OCI-LY7 (cell line): ENCODE data around the gene SPSB3. TPM values are rescaled to one million over a fixed set of nuclear protein-coding genes. Genes with fewer than 3 reads are reported as not detected.

Experiments
- BruUV-seq: library from RNA; stranded (reverse); fragments of 400-500 nt; replicated peaks from 2 replicates; lab custom pipeline; 2021; lab: Mats Ljungman, UMichigan
- CTCF ChIA-PET: fragments of 300-600 bp; sonication (Branson Sonifier 250); formaldehyde crosslinking; loops from one replicate; lab custom pipeline; 2022; ENCODE audit warnings: antibody characterized with exemption; ENCODE audit not compliant: unreplicated experiment; lab: Charles Lee
- POLR2A ChIA-PET: fragments of 300-600 bp; sonication (Branson Sonifier 250); formaldehyde crosslinking; loops from one replicate; lab custom pipeline; 2022; ENCODE audit warnings: antibody characterized with exemption; lab: Charles Lee
- DNase-seq: peaks from one replicate; pipeline ENCODE4 v3.0.0-alpha.2; 2015; ENCODE audit warnings: low spot score
- H2AFZ ChIP-seq: fragments of 200-600 bp; sonication (generic), shearing (Covaris generic); 2 replicates; pipeline ENCODE4 v1.6.1; 2014; ENCODE audit warnings: mild to moderate bottlenecking, antibody characterized with exemption, low read length, moderate library complexity
- H3K27ac ChIP-seq: fragments of 200-600 bp; sonication (generic); 2 replicates; pipeline ENCODE4 v1.5.1; 2014; ENCODE audit warnings: mixed run types, low read depth, mild to moderate bottlenecking, moderate library complexity, low read length, inconsistent platforms; ENCODE audit not compliant: poor library complexity, severe bottlenecking
- H3K36me3 ChIP-seq: fragments of 200-600 bp; sonication (generic); 2 replicates; pipeline ENCODE4 v1.6.1; 2014; ENCODE audit warnings: mild to moderate bottlenecking, antibody characterized with exemption, low read length, moderate library complexity, mixed read lengths; ENCODE audit not compliant: insufficient read depth
- H3K4me1 ChIP-seq: fragments of 200-600 bp; sonication (generic); 2 replicates; pipeline ENCODE4 v1.5.1; 2014; ENCODE audit warnings: mild to moderate bottlenecking, low read length; ENCODE audit not compliant: insufficient read depth, poor library complexity, severe bottlenecking
- H3K4me2 ChIP-seq: fragments of 200-600 bp; sonication (generic); 2 replicates; pipeline ENCODE4 v1.6.1; 2014; ENCODE audit warnings: mild to moderate bottlenecking, low read length
- H3K4me3 ChIP-seq: fragments of 200-600 bp; sonication (generic); 2 replicates; pipeline ENCODE4 v1.5.1; 2014; ENCODE audit warnings: mild to moderate bottlenecking, low read depth, low read length; ENCODE audit not compliant: poor library complexity, severe bottlenecking
- H3K79me2 ChIP-seq: fragments of 200-600 bp; sonication (generic); 2 replicates; pipeline ENCODE4 v1.6.1; 2016; ENCODE audit warnings: low read depth, mild to moderate bottlenecking, low read length, moderate library complexity, mixed read lengths; ENCODE audit not compliant: insufficient read depth
- H3K9me2 ChIP-seq: fragments of 200-600 bp; sonication (generic); 2 replicates; pipeline ENCODE4 v1.6.1; 2016; ENCODE audit warnings: mild to moderate bottlenecking, low read length, mixed read lengths; ENCODE audit not compliant: insufficient read depth
- H3K9me3 ChIP-seq: fragments of 200-600 bp; sonication (generic); 2 replicates; pipeline ENCODE4 v1.6.1; 2014; ENCODE audit warnings: mild to moderate bottlenecking, mixed run types, low read length, mixed read lengths
- H4K20me1 ChIP-seq: fragments of 200-600 bp; sonication (generic); 2 replicates; pipeline ENCODE4 v1.6.1; 2014; ENCODE audit warnings: mild to moderate bottlenecking, antibody characterized with exemption, low read length, moderate library complexity, mixed read lengths; ENCODE audit not compliant: insufficient read depth
- CTCF ChIP-seq: fragments of 200-600 bp; sonication (generic); conservative IDR thresholded peaks from 2 replicates; pipeline ENCODE4 v1.5.1; 2014; ENCODE audit warnings: mild to moderate bottlenecking, antibody characterized with exemption, low read length, moderate library complexity, mixed read lengths
- EZH2phosphoT487 ChIP-seq: fragments of 200-600 bp; sonication (generic); IDR thresholded peaks from 2 replicates; pipeline ENCODE4 v1.6.1; 2018; ENCODE audit warnings: low read depth, borderline replicate concordance, mild to moderate bottlenecking, mixed run types, antibody characterized with exemption, low read length, moderate library complexity, mixed read lengths
- intact Hi-C: fragments of 100-400 bp; cut with micrococcal nuclease; formaldehyde crosslinking; loops from one replicate; pipeline ENCODE4 v1.10.0; 2022; ENCODE audit not compliant: unreplicated experiment
- total RNA-seq, 2 experiments: library from RNA; depleted of rRNA in 1 of 2; stranded (reverse); fragments of >200 nt in 1 of 2; shearing (Covaris generic) in 1 of 2; gene quantifications; 2 replicates each; pipeline ENCODE4 v1.2.3, GENCODE V29; 2014 to 2022

Gene SPSB3
- total RNA-seq, 2 experiments from 2014 or later, result 33.6 to 52.4 TPM

GRCh38 chr16:1819611-1820010 is 37.2 kb upstream of the SPSB3 start:
- Histone ChIP-seq H3K9me3 (no peaks in the 10 kb centered on the region), H3K4me3 (no peak overlapping the region), H2AFZ (no peak overlapping the region), H4K20me1 (no peaks in the 10 kb centered on the region), H3K36me3 (no peaks in the 10 kb centered on the region), H3K27ac (no peak overlapping the region), H3K4me2 (no peak overlapping the region), H3K4me1 (peaks cover 4% of the 10 kb centered on the region), H3K79me2 (no peaks in the 10 kb centered on the region), H3K9me2 (no peaks in the 10 kb centered on the region)
- BruUV-seq, result no TSS peak
- POLR2A ChIA-PET, result no interaction called here
- no peak for DNase-seq
- CTCF ChIA-PET, result no interaction called here
- intact Hi-C loops, result no loop called here
- no peak for TF ChIP-seq EZH2phosphoT487
- TF ChIP-seq CTCF, result no peak

- no peak overlapping the region for H2AFZ ChIP-seq
- no peak overlapping the region for H3K4me2 ChIP-seq
- DNase-seq, result no peak
- no peaks in the 10 kb centered on the region for H3K79me2 ChIP-seq
- H3K36me3 ChIP-seq, result no peaks in the 10 kb centered on the region
- H3K4me3 ChIP-seq, result no peak overlapping the region
- POLR2A ChIA-PET, result no interaction called here
- H3K27ac ChIP-seq, result no peak overlapping the region
- H3K4me1 ChIP-seq, result no peaks in the 10 kb centered on the region
- BruUV-seq, result no TSS peak
- H4K20me1 ChIP-seq, result no peaks in the 10 kb centered on the region
- TF ChIP-seq CTCF (no peak), EZH2phosphoT487 (no peak)
- H3K9me2 ChIP-seq, result no peaks in the 10 kb centered on the region
- no peaks in the 10 kb centered on the region for H3K9me3 ChIP-seq
- CTCF ChIA-PET, result no interaction called here
- intact Hi-C loops, result no loop called here
Observed at GRCh38 chr16:1818873-1819525, 36.6 kb upstream of the SPSB3 start.

- H3K4me1 ChIP-seq, result no peaks in the 10 kb centered on the region
- H3K4me3 ChIP-seq, result no peak overlapping the region
- no peaks in the 10 kb centered on the region for H4K20me1 ChIP-seq
- H3K4me2 ChIP-seq, result no peak overlapping the region
- ChIA-PET POLR2A (no interaction called here), CTCF (no interaction called here)
- no peaks in the 10 kb centered on the region for H3K9me2 ChIP-seq
- intact Hi-C loops, result no loop called here
- H3K27ac ChIP-seq, result no peak overlapping the region
- no peak for DNase-seq
- no peaks in the 10 kb centered on the region for H3K79me2 ChIP-seq
- TF ChIP-seq CTCF (no peak), EZH2phosphoT487 (no peak)
- no peak overlapping the region for H2AFZ ChIP-seq
- no peaks in the 10 kb centered on the region for H3K36me3 ChIP-seq
- BruUV-seq, result no TSS peak
- H3K9me3 ChIP-seq, result no peaks in the 10 kb centered on the region
Observed at GRCh38 chr16:1818204-1818872, 36.0 kb upstream of the SPSB3 start.
